DMS153 (cell line): ENCODE measurements around the gene TM6SF1.

Experiments used
- DNase-seq: peaks from one replicate; lab custom pipeline; 2025; lab: John Stamatoyannopoulos, UW

Gene TM6SF1

DNA sequence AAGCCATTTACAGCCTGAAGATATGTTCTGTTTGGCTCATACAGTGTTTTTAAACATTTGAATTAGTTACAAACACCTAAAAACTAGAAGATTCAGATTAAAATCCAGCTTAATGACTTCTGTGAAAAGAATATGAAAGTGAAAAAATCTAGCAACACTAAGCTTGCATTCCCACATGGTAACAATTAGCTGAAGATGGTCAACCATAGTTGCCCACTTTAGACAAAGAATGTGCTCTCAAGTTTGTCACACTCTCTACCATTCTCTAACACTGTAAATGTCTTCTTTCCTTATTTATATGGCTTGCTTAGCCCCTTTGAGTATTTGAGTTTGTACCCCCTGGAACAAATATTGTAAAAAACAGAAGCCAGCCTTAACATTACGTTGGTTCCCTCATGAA is 67.4 kb downstream of the TM6SF1 start:
- DNase-seq: no peak

DNA sequence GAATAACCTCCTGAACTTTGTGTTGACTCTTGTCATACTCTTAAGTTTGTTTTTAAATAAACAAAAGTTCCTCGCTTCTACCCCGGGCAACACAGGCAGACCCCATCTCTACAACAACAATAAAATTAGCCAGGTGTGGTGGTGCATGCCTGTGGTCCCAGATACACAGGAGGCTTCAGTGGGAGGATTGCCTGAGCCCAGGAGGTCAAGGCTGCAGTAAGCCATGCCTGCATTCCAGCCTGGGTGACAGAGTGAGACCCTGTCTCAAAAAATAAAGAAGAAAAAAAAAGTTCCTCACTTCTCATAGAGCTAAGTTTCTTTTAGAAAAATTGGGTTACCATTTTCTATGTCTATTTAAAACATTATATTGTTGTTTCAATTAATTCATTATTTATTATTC is 70.9 kb downstream of the TM6SF1 start:
- no peak for DNase-seq

DNA sequence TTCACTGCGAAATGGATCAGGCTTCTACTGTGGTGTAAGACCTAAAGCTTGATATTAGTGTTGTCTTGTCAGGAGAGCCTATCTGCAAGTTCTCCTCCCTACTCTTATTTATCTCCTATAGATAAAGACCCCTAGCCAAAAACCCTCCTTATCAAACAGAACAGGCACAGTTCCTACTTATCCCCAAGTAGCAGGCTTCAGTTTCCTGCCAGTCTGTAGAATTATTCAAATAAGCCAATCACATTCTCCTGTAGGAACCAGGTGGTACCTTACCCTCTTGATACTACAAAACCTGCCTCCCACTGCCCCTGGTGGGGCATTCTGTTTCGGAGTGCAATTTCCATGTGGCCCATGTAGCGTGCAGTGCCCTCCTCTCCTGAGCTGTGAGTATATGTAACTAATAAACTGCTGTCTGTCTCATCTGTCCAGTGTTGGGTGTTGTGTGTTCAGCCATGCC is 71.5 kb downstream of the TM6SF1 start:
- no peak for DNase-seq

DNA sequence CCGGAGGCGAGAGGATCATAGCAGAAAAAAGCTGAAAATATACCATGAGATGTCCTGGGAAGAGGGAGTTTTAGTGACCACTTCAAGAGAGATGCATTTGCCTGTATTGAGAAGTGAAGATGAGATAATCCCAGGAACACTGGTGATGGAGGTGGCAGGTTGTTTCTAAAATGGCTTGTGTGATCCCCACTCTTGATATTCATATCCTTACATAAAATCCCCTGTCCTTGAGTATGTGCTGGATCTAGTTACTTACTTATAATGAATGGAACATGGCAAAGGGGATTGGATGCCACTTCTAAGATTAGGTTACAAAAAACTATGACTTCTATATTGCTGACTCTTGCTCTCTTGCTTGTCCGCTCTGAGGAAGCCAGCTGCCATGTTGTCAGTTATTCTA is 78.1 kb downstream of the TM6SF1 start:
- no peak for DNase-seq
